Fibroblast of mammary gland (primary cell): ENCODE measurements around the gene CDH1.

Experiments used
- DNase-seq: peaks from one replicate; pipeline ENCODE4 v3.0.0-alpha.2; 2010; ENCODE audit warnings: low read depth
- H3K4me3 ChIP-seq: 2 replicates; pipeline ENCODE4 v1.5.1; 2011; ENCODE audit warnings: low read depth, mild to moderate bottlenecking, low read length, moderate library complexity; ENCODE audit not compliant: control insufficient read depth
- CTCF ChIP-seq: conservative IDR thresholded peaks from 2 replicates; pipeline ENCODE4 v1.5.1; 2011; ENCODE audit warnings: low read depth, low read length, inconsistent platforms; ENCODE audit not compliant: control insufficient read depth, insufficient read depth

CDH1 gene

GRCh38 chr16:68778551-68779231 lies 41.6 kb downstream of the CDH1 start:
- DNase-seq: no peak
- no peak for TF ChIP-seq CTCF
- no peak overlapping the region for H3K4me3 ChIP-seq

GRCh38 chr16:68779891-68780290 lies 42.8 kb downstream of the CDH1 start:
- DNase-seq: no peak
- no peak for TF ChIP-seq CTCF

GRCh38 chr16:68781784-68782183 lies 44.7 kb downstream of the CDH1 start:
- TF ChIP-seq CTCF: no peak
- DNase-seq: no peak
- H3K4me3 ChIP-seq: no peak overlapping the region

More at GRCh38 chr16:68779891-68780290, 42.8 kb downstream of the CDH1 start:
- no peak overlapping the region for H3K4me3 ChIP-seq

GRCh38 chr16:68782198-68783174 lies 45.4 kb downstream of the CDH1 start:
- no peak for DNase-seq
- TF ChIP-seq CTCF: no peak
- H3K4me3 ChIP-seq: no peak overlapping the region

- no peak overlapping the region for H3K4me3 ChIP-seq
- no peak for TF ChIP-seq CTCF
- no peak for DNase-seq
Observed at GRCh38 chr16:68784226-68784625, 47.1 kb downstream of the CDH1 start.

- no peak for TF ChIP-seq CTCF
- DNase-seq: no peak
- no peak overlapping the region for H3K4me3 ChIP-seq
Observed at GRCh38 chr16:68784721-68785120, 47.6 kb downstream of the CDH1 start.
